Panc1 (cell line): Measurements from ENCODE around the gene TTC16. TPM values are rescaled to one million over a fixed set of nuclear protein-coding genes. Genes with fewer than 3 reads are reported as not detected.

Experiments used
- ATAC-seq: fragments of 200-7000 bp; cut with Tn5 transposase; 2 replicates; pipeline ENCODE4 v1.9.1; 2020; ENCODE audit warnings: mild to moderate bottlenecking, moderate library complexity
- BruUV-seq: library from RNA; stranded (reverse); fragments of 400-500 nt; replicated peaks from 2 replicates; lab custom pipeline; 2021; lab: Mats Ljungman, UMichigan
- CTCF ChIA-PET: fragments of 300-600 bp; sonication (Branson Sonifier 250); formaldehyde crosslinking; loops from one replicate; lab custom pipeline; 2022; ENCODE audit warnings: antibody characterized with exemption; lab: Charles Lee
- POLR2A ChIA-PET: fragments of 300-600 bp; sonication (Branson Sonifier 250); formaldehyde crosslinking; loops from one replicate; lab custom pipeline; 2022; ENCODE audit warnings: antibody characterized with exemption; lab: Charles Lee
- DNase-seq: peaks from one replicate; pipeline ENCODE4 v3.0.0-alpha.2; 2010; ENCODE audit warnings: low read depth, low spot score
- H3K27ac ChIP-seq: 2 replicates; pipeline ENCODE4 v1.5.1; 2011; ENCODE audit warnings: mild to moderate bottlenecking, low read length, inconsistent platforms
- H3K27me3 ChIP-seq: fragments of 200-500 bp; sonication (Bioruptor generic); 2 replicates; pipeline ENCODE4 v1.6.0; 2014; ENCODE audit warnings: low read length, inconsistent platforms; ENCODE audit not compliant: control insufficient read depth, insufficient read depth
- H3K36me3 ChIP-seq: fragments of 200-500 bp; sonication (Bioruptor generic); 2 replicates; pipeline ENCODE4 v1.5.1; 2014; ENCODE audit warnings: inconsistent platforms, mild to moderate bottlenecking, low read length, moderate library complexity; ENCODE audit not compliant: control insufficient read depth, insufficient read depth
- H3K4me1 ChIP-seq: 2 replicates; pipeline ENCODE4 v1.5.1; 2011; ENCODE audit warnings: inconsistent platforms, mild to moderate bottlenecking, low read length, moderate library complexity; ENCODE audit not compliant: control insufficient read depth, insufficient read depth
- H3K4me3 ChIP-seq, 2 experiments: 2 replicates each; pipeline ENCODE4 v1.5.1; 2011 to 2012; ENCODE audit warnings: low read depth in 2 of 2, low read length in 2 of 2, mild to moderate bottlenecking in 2 of 2, inconsistent platforms in 1 of 2, moderate library complexity in 1 of 2
- H3K9me3 ChIP-seq: fragments of 200-500 bp; sonication (Bioruptor generic); 2 replicates; pipeline ENCODE4 v1.5.1; 2014; ENCODE audit warnings: low read depth, mild to moderate bottlenecking, inconsistent platforms, low read length, moderate library complexity; ENCODE audit not compliant: control insufficient read depth, insufficient read depth
- CTCF ChIP-seq: fragments of 450-650 bp; IDR thresholded peaks from 2 replicates; pipeline ENCODE4 v1.5.1; 2017; ENCODE audit warnings: mild to moderate bottlenecking
- POLR2AphosphoS5 ChIP-seq: IDR thresholded peaks from 2 replicates; pipeline ENCODE4 v1.6.1; 2012; ENCODE audit warnings: mild to moderate bottlenecking, low read depth, low read length, moderate library complexity
- REST ChIP-seq, 2 experiments: IDR thresholded peaks; 2 replicates each; pipeline ENCODE4 v1.6.1; 2011 to 2012; ENCODE audit warnings: low read depth in 2 of 2, control low read depth in 1 of 2, low read length in 1 of 2, mild to moderate bottlenecking in 1 of 2, moderate library complexity in 1 of 2; ENCODE audit not compliant: insufficient read depth in 1 of 2
- SIN3A ChIP-seq: IDR thresholded peaks from 2 replicates; pipeline ENCODE4 v1.6.1; 2012; ENCODE audit warnings: low read depth, mild to moderate bottlenecking, low read length, moderate library complexity, borderline replicate concordance; ENCODE audit not compliant: insufficient read depth
- TCF7L2 ChIP-seq: IDR thresholded peaks from 2 replicates; pipeline ENCODE4 v1.6.1; 2011; ENCODE audit warnings: mild to moderate bottlenecking, low read depth, low read length, inconsistent platforms
- in situ Hi-C: cut with HindIII; loops from 2 replicates; pipeline ENCODE4 v1.10.0; 2016; ENCODE audit warnings: low sequenced_read_pairs, low pct_unique_long_range_greater_than_20kb
- intact Hi-C: fragments of 100-400 bp; cut with micrococcal nuclease; formaldehyde crosslinking; loops from one replicate; pipeline ENCODE4 v1.10.0; 2022; ENCODE audit not compliant: unreplicated experiment
- total RNA-seq: library from RNA; stranded (reverse); gene quantifications from one replicate; pipeline ENCODE4 v1.2.1, GENCODE V29; 2021; ENCODE audit not compliant: unreplicated experiment

Gene TTC16
- total RNA-seq, 1 experiment from 2014 or later = 0.05 TPM

GRCh38 chr9:127769101-127769500 is 53.2 kb downstream of the TTC16 start:
- no peak for ATAC-seq
- H3K4me1 ChIP-seq = no peaks in the 10 kb centered on the region

GRCh38 chr9:127769929-127770582 is 54.2 kb downstream of the TTC16 start:
- Histone ChIP-seq H3K4me1 (no peaks in the 10 kb centered on the region), H3K4me3 (no peak overlapping the region), H3K27ac (no peak overlapping the region), H3K27me3 (no peaks in the 10 kb centered on the region), H3K36me3 (no peaks in the 10 kb centered on the region), H3K9me3 (no peaks in the 10 kb centered on the region)
- no TSS peak for BruUV-seq
- ATAC-seq = no peak
- DNase-seq = no peak
- ChIA-PET POLR2A (interaction anchor here (0.7 kb wide), 1 partner anchor 105 kb away, joined by 9 read pairs; no protein-coding TSS in a partner anchor), CTCF (no interaction called here)
- intact Hi-C loops = no loop called here
- in situ Hi-C loops = no loop called here
- no peak for TF ChIP-seq SIN3A

More at GRCh38 chr9:127769101-127769500, 53.2 kb downstream of the TTC16 start:
- H3K4me3 ChIP-seq = no peak overlapping the region
- no peaks in the 10 kb centered on the region for H3K9me3 ChIP-seq
- ChIA-PET POLR2A (no interaction called here), CTCF (no interaction called here)
- no peaks in the 10 kb centered on the region for H3K36me3 ChIP-seq
- in situ Hi-C loops = no loop called here
- no peak for DNase-seq
- intact Hi-C loops = no loop called here
- H3K27ac ChIP-seq = no peak overlapping the region
- BruUV-seq = no TSS peak
- TF ChIP-seq TCF7L2 (no peak), CTCF (no peak), POLR2AphosphoS5 (no peak), REST (IDR thresholded peaks at IDR 0.05; ENCODE audit: insufficient read depth in 1 of 2, low read depth in 2 of 2, low read length in 1 of 2) (no peak), SIN3A (no peak)
- H3K27me3 ChIP-seq = no peaks in the 10 kb centered on the region

- intact Hi-C loops = no loop called here
- no peak for DNase-seq
- H3K27ac ChIP-seq = no peak overlapping the region
Measured at GRCh38 chr9:127770583-127770904, 54.7 kb downstream of the TTC16 start.

More at GRCh38 chr9:127770583-127770904, 54.7 kb downstream of the TTC16 start:
- ChIA-PET POLR2A (interaction anchor here (0.5 to 0.7 kb wide), 2 partner anchors 20 to 163 kb away, joined by 3 to 5 read pairs; no protein-coding TSS in a partner anchor), CTCF (interaction anchor here (0.8 kb wide), 1 partner anchor 36 kb away, joined by 4 read pairs; the partner anchor contains the start of gene TOR2A)
- TF ChIP-seq POLR2AphosphoS5 = no peak
- TF ChIP-seq SIN3A = no peak
- no peak for TF ChIP-seq CTCF
- TF ChIP-seq TCF7L2 = no peak
- no peak for TF ChIP-seq REST (IDR thresholded peaks at IDR 0.05; ENCODE audit: insufficient read depth in 1 of 2, low read depth in 2 of 2, low read length in 1 of 2)
- Histone ChIP-seq H3K4me1 (no peaks in the 10 kb centered on the region), H3K9me3 (no peaks in the 10 kb centered on the region), H3K4me3 (peak overlapping the region; percentile 41 to 59; a peak in 3 of 4 replicates), H3K27me3 (no peaks in the 10 kb centered on the region), H3K36me3 (no peaks in the 10 kb centered on the region)
- in situ Hi-C loops = no loop called here
- BruUV-seq = no TSS peak
- ATAC-seq = no peak
